ENCODE results near the gene LIPK. TPM values are rescaled to one million over a fixed set of nuclear protein-coding genes. Genes with fewer than 3 reads are reported as not detected.
A peak's percentile ranks its signal among the peaks of the same experiment; 100 is the strongest.

Gene LIPK
- total RNA-seq, 4 donors from 2014 or later, result not detected

DNA sequence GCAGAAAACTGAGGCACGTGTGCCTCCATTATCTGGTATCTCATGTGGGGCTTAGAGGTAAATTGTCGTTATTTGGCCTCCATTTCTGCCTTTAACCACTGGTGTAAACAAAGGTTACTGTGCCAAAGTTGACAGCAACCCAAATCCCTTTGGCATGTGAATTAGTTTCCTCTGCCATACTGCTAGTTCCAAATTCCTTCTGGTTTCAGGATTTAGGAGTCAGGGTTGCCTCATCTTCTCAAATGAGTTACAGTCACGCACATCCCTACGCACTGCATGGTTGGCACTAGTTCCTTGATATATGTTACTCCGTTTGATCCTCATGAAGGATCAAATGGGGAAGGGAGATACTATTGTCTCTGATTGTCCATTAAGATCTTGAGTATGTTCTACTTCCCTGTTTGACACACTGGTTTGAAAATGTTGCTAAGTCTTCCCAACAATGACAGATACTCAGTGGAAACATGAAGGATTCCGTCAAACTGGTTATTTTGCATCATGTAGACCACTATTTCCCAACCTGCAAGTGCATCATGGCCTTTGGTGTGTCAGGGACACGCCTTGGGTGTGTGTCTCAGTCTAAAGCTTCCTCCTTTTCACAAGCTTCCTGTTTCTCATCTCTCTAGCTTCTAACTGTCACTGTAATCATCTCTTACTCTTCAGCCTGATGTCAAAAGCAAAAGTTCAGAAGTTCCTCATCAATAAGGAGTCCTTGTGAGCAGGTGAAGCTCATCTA, 53.5 kb downstream of the LIPK start, which contains the start of gene LIPN:
LIPN (plus strand) TSS at position 655 of the 736 bp plus-strand sequence. CDS start 1,386 bp downstream, outside the sequence.
- H3K9me3 ChIP-seq, result no peaks in the 10 kb centered on the region
- TF ChIP-seq POLR2A (IDR thresholded peaks at IDR 0.05) (no peak), CTCF (IDR thresholded peaks at IDR 0.05 in 4 of 5, conservative IDR thresholded peaks at IDR 0.05 in 1 of 5) (no peak)
- peak in 1 of 2 donors; percentile 15 for DNase-seq
- H3K27me3 ChIP-seq, result no peaks in the 10 kb centered on the region
- intact Hi-C loops (cut with DNase I; ENCODE audit: low total_unique reads) (no loop called here), in situ Hi-C loops (cut with MboI; ENCODE audit: low sequenced_read_pairs in 4 of 4) (no loop called here)
- no peaks in the 10 kb centered on the region for H3K36me3 ChIP-seq
- H3K4me3 ChIP-seq, result no peak within 1 kb of the TSS
- H3K4me1 ChIP-seq, result no peaks in the 10 kb centered on the region
- no peak for ATAC-seq
- H3K27ac ChIP-seq, result no peak within 1 kb of the TSS

- in situ Hi-C loops (cut with MboI; ENCODE audit: low sequenced_read_pairs in 4 of 4) (no loop called here), intact Hi-C loops (cut with DNase I; ENCODE audit: low total_unique reads) (no loop called here)
- ATAC-seq (no peak), DNase-seq (no peak)
- Histone ChIP-seq H3K27me3 (no peaks in the 10 kb centered on the region), H3K4me3 (no peak overlapping the region), H3K36me3 (no peaks in the 10 kb centered on the region), H3K9me3 (no peaks in the 10 kb centered on the region), H3K4me1 (no peaks in the 10 kb centered on the region), H3K27ac (no peak overlapping the region)
- TF ChIP-seq CTCF (IDR thresholded peaks at IDR 0.05 in 4 of 5, conservative IDR thresholded peaks at IDR 0.05 in 1 of 5), result no peak
- no peak for TF ChIP-seq POLR2A (IDR thresholded peaks at IDR 0.05)
Measured at GRCh38 chr10:88762906-88763305, 56.9 kb downstream of the LIPK start.

GRCh38 chr10:88763441-88763840, 57.4 kb downstream of the LIPK start:
- intact Hi-C loops (cut with DNase I; ENCODE audit: low total_unique reads), result no loop called here
- H3K4me1 ChIP-seq, result no peaks in the 10 kb centered on the region
- no peak overlapping the region for H3K4me3 ChIP-seq
- ATAC-seq (no peak), DNase-seq (no peak)
- in situ Hi-C loops (cut with MboI; ENCODE audit: low sequenced_read_pairs in 4 of 4), result no loop called here
- no peaks in the 10 kb centered on the region for H3K27me3 ChIP-seq
- no peaks in the 10 kb centered on the region for H3K36me3 ChIP-seq
- TF ChIP-seq CTCF (IDR thresholded peaks at IDR 0.05 in 4 of 5, conservative IDR thresholded peaks at IDR 0.05 in 1 of 5) (no peak), POLR2A (IDR thresholded peaks at IDR 0.05) (no peak)
- H3K9me3 ChIP-seq, result no peaks in the 10 kb centered on the region
- no peak overlapping the region for H3K27ac ChIP-seq

DNA sequence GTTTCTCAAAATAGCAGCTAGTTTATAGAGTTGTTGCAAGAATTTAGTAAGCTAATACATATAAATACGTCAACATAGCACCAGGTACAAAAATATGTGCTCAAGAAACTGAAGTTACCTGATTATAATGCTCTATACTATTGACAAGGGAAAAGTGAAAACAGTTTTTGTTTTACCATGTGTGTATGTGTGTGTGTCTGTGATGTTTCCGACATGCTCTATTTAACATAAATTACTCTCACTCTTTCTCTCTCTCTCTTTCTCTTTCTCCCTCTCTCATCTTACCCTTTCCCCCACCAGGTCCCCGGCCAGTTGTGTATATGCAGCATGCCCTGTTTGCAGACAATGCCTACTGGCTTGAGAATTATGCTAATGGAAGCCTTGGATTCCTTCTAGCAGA, 58.1 kb downstream of the LIPK start:
- no peak overlapping the region for H3K27ac ChIP-seq
- H3K36me3 ChIP-seq, result no peaks in the 10 kb centered on the region
- in situ Hi-C loops (cut with MboI; ENCODE audit: low sequenced_read_pairs in 4 of 4) (no loop called here), intact Hi-C loops (cut with DNase I; ENCODE audit: low total_unique reads) (no loop called here)
- no peak overlapping the region for H3K4me3 ChIP-seq
- no peaks in the 10 kb centered on the region for H3K27me3 ChIP-seq
- DNase-seq (no peak), ATAC-seq (no peak)
- TF ChIP-seq POLR2A (IDR thresholded peaks at IDR 0.05) (no peak), CTCF (IDR thresholded peaks at IDR 0.05 in 4 of 5, conservative IDR thresholded peaks at IDR 0.05 in 1 of 5) (no peak)
- H3K4me1 ChIP-seq, result no peaks in the 10 kb centered on the region
- no peaks in the 10 kb centered on the region for H3K9me3 ChIP-seq

All from gastrocnemius medialis (tissue), 4 donors.